ENCODE measurements around the gene KDM4C.

- TF ChIP-seq, protein P1, sequence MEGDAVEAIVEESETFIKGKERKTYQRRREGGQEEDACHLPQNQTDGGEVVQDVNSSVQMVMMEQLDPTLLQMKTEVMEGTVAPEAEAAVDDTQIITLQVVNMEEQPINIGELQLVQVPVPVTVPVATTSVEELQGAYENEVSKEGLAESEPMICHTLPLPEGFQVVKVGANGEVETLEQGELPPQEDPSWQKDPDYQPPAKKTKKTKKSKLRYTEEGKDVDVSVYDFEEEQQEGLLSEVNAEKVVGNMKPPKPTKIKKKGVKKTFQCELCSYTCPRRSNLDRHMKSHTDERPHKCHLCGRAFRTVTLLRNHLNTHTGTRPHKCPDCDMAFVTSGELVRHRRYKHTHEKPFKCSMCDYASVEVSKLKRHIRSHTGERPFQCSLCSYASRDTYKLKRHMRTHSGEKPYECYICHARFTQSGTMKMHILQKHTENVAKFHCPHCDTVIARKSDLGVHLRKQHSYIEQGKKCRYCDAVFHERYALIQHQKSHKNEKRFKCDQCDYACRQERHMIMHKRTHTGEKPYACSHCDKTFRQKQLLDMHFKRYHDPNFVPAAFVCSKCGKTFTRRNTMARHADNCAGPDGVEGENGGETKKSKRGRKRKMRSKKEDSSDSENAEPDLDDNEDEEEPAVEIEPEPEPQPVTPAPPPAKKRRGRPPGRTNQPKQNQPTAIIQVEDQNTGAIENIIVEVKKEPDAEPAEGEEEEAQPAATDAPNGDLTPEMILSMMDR (conservative IDR thresholded peaks at IDR 0.05; ENCODE audit: low read depth, low read length): no peak
- TF ChIP-seq EZH2 (IDR thresholded peaks at IDR 0.05; ENCODE audit: borderline replicate concordance, low read depth, low read length, poor library complexity, severe bottlenecking): no peak
Measured at GRCh38 chr9:6782345-6782744, 24.6 kb downstream of the KDM4C start.
